Measurements from ENCODE around the gene PODXL2.

GRCh38 chr3:127651516-127652172, 22.7 kb downstream of the PODXL2 start:
- TF ChIP-seq POLR2A (IDR thresholded peaks at IDR 0.05) = no peak
- TF ChIP-seq CTCF (IDR thresholded peaks at IDR 0.05 in 4 of 5, conservative IDR thresholded peaks at IDR 0.05 in 1 of 5) = no peak

All from gastrocnemius medialis (tissue), 4 donors.